Mucosa of descending colon (tissue), 3 donors: ENCODE data around the gene FAM184B. TPM values are rescaled to one million over a fixed set of nuclear protein-coding genes. Genes with fewer than 3 reads are reported as not detected.

Experiments
- ATAC-seq: fragments of 200-7000 bp; cut with Tn5 transposase; one replicate; pipeline ENCODE4 v1.9.1; 2020; ENCODE audit warnings: mild to moderate bottlenecking, moderate library complexity
- DNase-seq, 3 donors: peaks; one replicate each; pipeline ENCODE4 v3.0.0-alpha.2; 2020
- H3K36me3 ChIP-seq: fragments of 200-600 bp; one replicate; pipeline ENCODE4 v1.8.0; 2021; ENCODE audit warnings: low read depth, mild to moderate bottlenecking
- H3K4me1 ChIP-seq: fragments of 200-600 bp; one replicate; pipeline ENCODE4 v1.8.0; 2021; ENCODE audit warnings: low read depth, mild to moderate bottlenecking
- H3K4me3 ChIP-seq: fragments of 200-600 bp; one replicate; pipeline ENCODE4 v1.8.0; 2021; ENCODE audit warnings: mild to moderate bottlenecking
- H3K9me3 ChIP-seq: fragments of 200-600 bp; one replicate; pipeline ENCODE4 v1.8.0; 2021; ENCODE audit warnings: mild to moderate bottlenecking
- intact Hi-C, 2 donors: fragments of 100-400 bp; cut with DNase I in 1 of 2; cut with micrococcal nuclease in 1 of 2; formaldehyde crosslinking; loops; one replicate each; pipeline versions ENCODE4 v1.11.0 to v1.11.1; 2022; cut with DNase I, micrococcal nuclease
- total RNA-seq, 3 donors: library from RNA; stranded (reverse); fragmentation: NEBNext Ultra II Directional in 2 of 3; extraction: Animal tissue kit (Norgen Biotek cat#: 25700) in 2 of 3; gene quantifications; one replicate each; pipeline versions ENCODE4 v1.2.1 to v1.2.4, GENCODE V29; 2021 to 2023
- TF ChIP-seq, protein P1 (sequence below): fragments of 200-600 bp; IDR thresholded peaks from one replicate; pipeline ENCODE4 v1.8.0; 2022; ENCODE audit warnings: antibody characterized with exemption, mild to moderate bottlenecking
- donor health status: DM: no; HTN: no; CAD: no; lungs with moderate emphysema.
- donor health status: DM: no; HTN: no; CAD: no.
- donor health status: DM: no; HTN: yes; CAD: no.

FAM184B gene
- total RNA-seq, 3 donors from 2014 or later = 0.13 to 0.61 (median 0.41) TPM

DNA sequence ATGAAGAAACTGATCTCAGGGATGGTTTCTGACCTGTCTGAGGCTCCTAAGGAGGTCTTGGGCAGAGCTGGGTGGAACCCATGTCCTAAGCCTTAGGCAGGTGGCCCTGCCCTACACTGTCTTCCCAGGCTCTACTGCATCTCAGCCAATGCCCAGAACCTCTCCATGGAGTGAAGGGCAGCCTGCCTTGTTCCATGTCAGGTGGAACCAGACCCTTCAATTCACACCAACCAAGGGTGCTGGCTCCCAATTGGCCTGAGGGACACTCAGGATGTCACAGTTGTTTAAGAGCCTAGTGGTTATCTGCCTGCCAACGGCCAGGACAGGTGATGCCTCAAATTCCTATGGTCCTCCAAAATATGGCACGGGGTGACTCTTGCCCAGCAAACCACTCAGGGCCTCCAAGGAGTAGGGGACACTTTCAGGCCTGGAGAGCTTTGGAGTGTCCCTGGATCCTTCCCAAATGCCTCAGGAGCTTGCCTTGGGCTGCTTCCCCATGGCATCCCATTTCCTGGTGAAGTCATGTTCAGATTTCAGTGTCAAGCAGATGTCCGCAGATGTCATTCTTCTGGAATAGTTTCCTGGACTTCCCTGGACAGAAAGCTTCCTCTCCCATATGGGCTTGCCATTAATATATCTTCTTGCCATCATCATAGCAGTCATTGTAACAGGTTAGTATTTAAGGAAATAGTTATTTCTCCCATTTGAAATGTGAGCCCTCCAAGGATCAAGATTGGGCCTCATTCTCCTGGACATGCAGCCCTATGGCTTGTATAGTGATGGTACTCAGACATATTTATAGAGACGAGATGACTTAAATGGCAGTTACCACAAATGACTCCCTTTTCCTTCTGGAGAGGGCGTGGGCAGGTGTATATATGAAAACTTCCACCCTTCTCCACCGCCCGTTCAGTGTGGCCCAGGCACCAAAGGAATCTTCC, 99.9 kb downstream of the FAM184B start:
- DNase-seq = no peak
- Histone ChIP-seq H3K4me1 (no peaks in the 10 kb centered on the region), H3K4me3 (no peak overlapping the region), H3K9me3 (no peaks in the 10 kb centered on the region), H3K36me3 (no peaks in the 10 kb centered on the region)
- ATAC-seq = no peak
- intact Hi-C loops = no loop called here
- TF ChIP-seq, protein P1, sequence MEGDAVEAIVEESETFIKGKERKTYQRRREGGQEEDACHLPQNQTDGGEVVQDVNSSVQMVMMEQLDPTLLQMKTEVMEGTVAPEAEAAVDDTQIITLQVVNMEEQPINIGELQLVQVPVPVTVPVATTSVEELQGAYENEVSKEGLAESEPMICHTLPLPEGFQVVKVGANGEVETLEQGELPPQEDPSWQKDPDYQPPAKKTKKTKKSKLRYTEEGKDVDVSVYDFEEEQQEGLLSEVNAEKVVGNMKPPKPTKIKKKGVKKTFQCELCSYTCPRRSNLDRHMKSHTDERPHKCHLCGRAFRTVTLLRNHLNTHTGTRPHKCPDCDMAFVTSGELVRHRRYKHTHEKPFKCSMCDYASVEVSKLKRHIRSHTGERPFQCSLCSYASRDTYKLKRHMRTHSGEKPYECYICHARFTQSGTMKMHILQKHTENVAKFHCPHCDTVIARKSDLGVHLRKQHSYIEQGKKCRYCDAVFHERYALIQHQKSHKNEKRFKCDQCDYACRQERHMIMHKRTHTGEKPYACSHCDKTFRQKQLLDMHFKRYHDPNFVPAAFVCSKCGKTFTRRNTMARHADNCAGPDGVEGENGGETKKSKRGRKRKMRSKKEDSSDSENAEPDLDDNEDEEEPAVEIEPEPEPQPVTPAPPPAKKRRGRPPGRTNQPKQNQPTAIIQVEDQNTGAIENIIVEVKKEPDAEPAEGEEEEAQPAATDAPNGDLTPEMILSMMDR = no peak

DNA sequence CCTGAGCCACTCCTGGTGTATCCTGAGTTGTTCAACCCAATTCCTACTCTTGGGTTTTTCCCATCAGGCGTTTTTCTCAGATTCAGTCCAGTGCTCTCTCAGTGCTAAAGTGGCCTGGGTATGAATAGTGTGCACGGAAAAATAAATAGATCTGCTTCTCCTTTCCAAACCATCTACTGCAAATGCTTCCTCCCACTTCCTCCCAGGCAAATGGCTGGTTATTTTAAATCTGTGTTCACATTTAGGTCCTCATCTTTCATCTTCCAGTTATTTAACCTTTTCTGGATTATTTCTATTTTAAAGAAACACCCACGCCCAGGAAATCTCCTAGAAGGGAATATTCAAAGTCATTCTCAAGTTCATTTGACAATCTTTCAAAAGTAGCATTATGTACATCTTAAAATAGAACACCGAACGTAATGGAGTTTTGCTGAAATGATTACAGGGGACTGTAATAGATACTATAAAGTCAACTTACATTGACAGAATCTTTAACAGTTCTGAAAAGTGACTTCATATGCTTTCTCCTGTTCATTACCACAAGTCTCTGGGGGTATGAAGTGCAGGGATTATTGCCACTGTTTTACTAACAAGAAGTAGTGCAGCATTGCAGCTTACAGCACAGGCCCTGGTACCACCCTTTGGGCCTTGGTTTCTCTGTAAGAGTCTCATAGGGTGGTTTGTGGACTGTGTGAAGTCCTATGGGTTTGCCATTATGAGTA, 100.7 kb downstream of the FAM184B start:
- Histone ChIP-seq H3K4me3 (no peak overlapping the region), H3K36me3 (no peaks in the 10 kb centered on the region), H3K4me1 (no peaks in the 10 kb centered on the region), H3K9me3 (no peaks in the 10 kb centered on the region)
- TF ChIP-seq, protein P1 = no peak
- ATAC-seq = no peak
- no peak for DNase-seq
- intact Hi-C loops = no loop called here

DNA sequence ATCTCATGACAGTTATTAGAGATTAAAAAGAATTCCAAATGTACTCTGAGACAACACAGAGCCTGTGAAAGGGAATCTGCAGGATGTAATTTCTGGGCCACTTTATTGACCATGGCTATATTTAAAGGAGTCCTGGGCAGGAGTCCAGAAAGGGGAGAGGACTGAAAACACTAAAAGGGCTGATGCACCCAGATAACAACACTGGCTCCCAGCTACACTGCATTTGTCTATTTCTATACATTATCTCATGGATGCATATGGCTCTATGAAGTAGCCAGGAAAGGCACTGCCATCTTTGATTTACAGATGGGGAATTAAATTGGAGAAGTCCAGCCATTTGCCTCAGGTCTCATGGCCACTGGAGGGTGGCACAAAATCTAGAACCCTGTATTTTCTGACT, 111.0 kb downstream of the FAM184B start:
- H3K4me3 ChIP-seq = no peak overlapping the region
- intact Hi-C loops = no loop called here

DNA sequence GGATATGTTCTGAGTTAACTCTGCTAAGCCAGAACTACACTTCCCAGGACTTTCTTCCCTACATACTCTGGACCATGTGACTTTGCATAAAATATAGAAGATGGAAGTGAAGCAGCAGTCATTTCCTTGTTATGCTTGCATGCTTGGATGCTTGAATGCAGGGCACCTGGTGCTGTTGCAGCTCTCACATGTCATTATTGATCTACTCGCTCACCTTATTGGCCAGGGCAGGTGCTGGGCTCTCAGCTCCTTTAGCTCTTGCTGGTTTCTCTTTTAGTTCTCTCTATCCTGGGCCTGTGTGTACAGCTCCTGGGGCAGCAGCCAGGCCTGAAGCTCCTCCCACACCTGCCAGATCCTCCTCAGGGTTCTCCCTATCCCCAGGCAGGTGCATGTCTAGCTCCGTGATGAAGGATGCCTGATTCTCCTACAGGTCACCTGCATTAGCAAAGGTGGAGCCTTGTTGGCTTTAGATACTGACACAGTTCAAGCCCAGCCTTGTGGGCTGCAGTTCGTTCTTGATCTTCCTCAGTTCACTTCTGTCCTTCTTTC, 113.7 kb downstream of the FAM184B start:
- Histone ChIP-seq H3K4me3 (no peak overlapping the region), H3K9me3 (no peaks in the 10 kb centered on the region), H3K36me3 (no peaks in the 10 kb centered on the region), H3K4me1 (no peaks in the 10 kb centered on the region)
- no peak for DNase-seq
- intact Hi-C loops = no loop called here
- TF ChIP-seq, protein P1 = no peak
- peak; percentile 37 for ATAC-seq

More for the DNA sequence above, 111.0 kb downstream of the FAM184B start:
- Histone ChIP-seq H3K9me3 (no peaks in the 10 kb centered on the region), H3K4me1 (no peaks in the 10 kb centered on the region), H3K36me3 (no peaks in the 10 kb centered on the region)
- DNase-seq = no peak
- no peak for ATAC-seq
- TF ChIP-seq, protein P1 = no peak

DNA sequence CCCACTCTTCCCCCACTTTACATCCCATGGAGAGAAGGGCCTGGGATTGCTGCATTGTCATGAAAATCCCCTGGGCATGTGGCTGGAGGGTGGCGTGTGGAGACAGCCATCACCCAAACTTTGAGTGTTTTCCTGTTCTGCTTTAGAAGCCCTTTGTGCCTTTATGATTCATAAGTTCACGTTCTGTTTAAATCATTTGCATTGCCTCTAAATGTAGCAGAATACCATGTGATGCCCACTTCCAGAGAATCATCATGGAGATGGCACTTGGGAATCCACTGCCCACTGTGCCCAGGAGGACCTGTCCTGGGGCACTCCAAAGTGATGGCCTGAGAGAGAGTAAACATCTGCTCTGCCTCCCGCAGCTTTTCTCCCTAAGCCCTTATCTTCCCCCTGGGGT, 114.2 kb downstream of the FAM184B start:
- intact Hi-C loops = no loop called here
- no peaks in the 10 kb centered on the region for H3K9me3 ChIP-seq
- TF ChIP-seq, protein P1 = no peak

More for the DNA sequence above, 114.2 kb downstream of the FAM184B start:
- DNase-seq (no peak), ATAC-seq (no peak)
- Histone ChIP-seq H3K4me1 (no peaks in the 10 kb centered on the region), H3K4me3 (no peak overlapping the region), H3K36me3 (no peaks in the 10 kb centered on the region)
